ENCODE measurements around the gene KRT84. TPM values are rescaled to one million over a fixed set of nuclear protein-coding genes. Genes with fewer than 3 reads are reported as not detected.

KRT84 gene
- total and polyA plus RNA-seq, 9 of the 15 experiments (the other 6 are each of a cell fraction or from before 2014, with no cell fraction given): not detected

- TF ChIP-seq ZBTB40 (IDR thresholded peaks at IDR 0.05): no peak
- no peak for TF ChIP-seq ZBTB40 (CRISPR knock-in tag; IDR thresholded peaks at IDR 0.05)
- TF ChIP-seq ADNP (tag; IDR thresholded peaks at IDR 0.05): no peak
- TF ChIP-seq TSC22D4 (tag; IDR thresholded peaks at IDR 0.05): no peak
- TF ChIP-seq TAF7 (tag; IDR thresholded peaks at IDR 0.05): no peak
- TF ChIP-seq CC2D1A (IDR thresholded peaks at IDR 0.05): no peak
- no peak for TF ChIP-seq RBFOX2 (IDR thresholded peaks at IDR 0.05; ENCODE audit: low read depth, low read length)
Observed at GRCh38 chr12:52413202-52413601, 27.8 kb upstream of the KRT84 start (continued).
